GM19328 (cell line): ENCODE data around the gene LIN52.

Experiments
- ATAC-seq: cut with Tn5 transposase; IDR thresholded peaks from one replicate; pipeline ENCODE4 v1.9.1; 2021; ENCODE audit warnings: mild to moderate bottlenecking, moderate library complexity; ENCODE audit not compliant: unreplicated experiment

The LIN52 gene

GRCh38 chr14:74231784-74232183 is 147.0 kb downstream of the LIN52 start:
- ATAC-seq: no peak

GRCh38 chr14:74235017-74235416 is 150.3 kb downstream of the LIN52 start:
- ATAC-seq: no peak

DNA sequence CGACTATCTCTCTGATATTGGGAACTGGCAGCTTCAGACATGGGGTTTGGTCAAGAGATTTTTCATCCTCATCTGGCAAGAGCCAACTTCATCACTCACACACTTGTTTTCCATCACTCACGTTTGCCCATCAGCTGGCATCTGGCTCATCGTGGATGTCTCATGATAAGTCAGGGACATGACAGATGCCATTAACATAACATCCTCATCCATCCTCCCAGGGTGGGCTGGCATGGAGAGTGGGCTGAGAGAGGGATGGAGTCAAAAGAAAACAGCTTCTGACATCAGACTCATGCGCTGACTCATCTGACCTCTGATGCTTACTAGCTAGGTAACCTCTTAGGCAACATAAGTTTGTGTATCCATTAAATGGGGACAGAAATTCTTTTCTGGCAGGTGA is 152.7 kb downstream of the LIN52 start:
- ATAC-seq: no peak

GRCh38 chr14:74238974-74239847 is 154.5 kb downstream of the LIN52 start, which contains the start of gene VSX2:
Gene VSX2 (plus strand): TSS chr14:74239449. CDS start chr14:74239562, 113 bp downstream.
- ATAC-seq: no peak

- ATAC-seq: no peak
Measured at GRCh38 chr14:74239848-74240793, 155.4 kb downstream of the LIN52 start.

DNA sequence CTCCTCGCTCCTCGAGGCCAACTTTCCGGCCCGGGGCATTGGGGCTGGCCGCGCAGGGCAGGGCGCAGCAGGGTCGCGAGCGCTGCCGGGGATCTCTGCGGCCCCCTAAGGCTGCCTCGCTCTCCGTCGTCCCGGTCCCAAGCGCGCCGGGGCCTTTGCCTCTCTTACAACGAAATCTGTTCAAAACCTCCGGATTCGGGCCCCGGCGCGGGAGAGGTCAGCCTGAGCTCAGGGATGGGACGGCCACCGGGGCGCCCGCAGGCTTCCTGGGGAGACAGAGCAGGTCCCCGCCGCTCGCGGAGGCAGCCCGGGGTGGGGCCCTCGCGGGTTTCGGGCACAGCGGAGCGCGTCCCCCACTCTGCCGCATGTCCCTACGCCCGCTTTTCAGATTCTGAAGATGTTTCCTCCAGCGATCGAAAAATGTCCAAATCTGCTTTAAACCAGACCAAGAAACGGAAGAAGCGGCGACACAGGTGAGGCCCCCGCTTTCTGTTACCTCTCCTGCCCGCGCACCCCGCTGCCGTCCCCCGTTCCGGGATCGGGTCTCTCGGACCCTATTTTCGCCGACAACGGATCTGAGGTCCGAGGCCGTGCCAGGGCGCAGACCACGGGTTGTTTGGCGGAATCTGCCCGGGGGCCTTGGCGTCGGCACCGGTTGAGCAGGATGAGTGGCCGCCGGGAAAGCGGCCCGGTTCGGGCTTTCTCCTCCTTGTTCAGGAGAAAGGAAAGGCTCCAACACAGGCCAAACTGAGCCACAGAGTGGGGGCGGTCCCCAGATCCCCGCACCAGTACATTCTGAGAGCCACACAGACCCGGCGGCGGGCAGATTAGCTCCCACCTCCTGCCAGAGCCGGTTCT is 156.3 kb downstream of the LIN52 start:
- ATAC-seq: no peak

GRCh38 chr14:74241652-74242017 is 156.9 kb downstream of the LIN52 start:
- no peak for ATAC-seq

- ATAC-seq: no peak
Measured at GRCh38 chr14:74242021-74242779, 157.4 kb downstream of the LIN52 start.

GRCh38 chr14:74242780-74243042 is 158.0 kb downstream of the LIN52 start:
- no peak for ATAC-seq

GRCh38 chr14:74243051-74243450 is 158.3 kb downstream of the LIN52 start:
- no peak for ATAC-seq

- ATAC-seq: no peak
Measured at GRCh38 chr14:74244115-74244514, 159.4 kb downstream of the LIN52 start.

DNA sequence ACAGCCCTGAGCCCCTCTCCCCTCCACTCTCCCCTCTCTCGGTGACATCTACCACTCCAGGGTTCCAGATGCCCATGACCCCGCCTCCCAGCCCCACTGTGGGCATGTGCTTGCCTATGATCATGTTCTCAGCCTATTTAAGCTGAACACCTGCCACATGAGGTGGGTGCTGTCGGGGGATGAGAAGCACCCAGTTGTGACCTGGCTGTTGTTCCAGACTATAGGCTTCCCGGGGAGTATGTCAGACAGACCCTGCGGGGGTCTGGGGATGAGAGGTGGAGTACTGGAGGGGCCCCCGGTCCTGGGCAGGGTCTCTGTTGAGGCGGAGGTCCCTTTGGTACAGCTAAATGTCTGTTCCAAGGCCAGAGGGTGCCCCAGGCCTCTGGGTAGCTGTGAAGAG is 160.5 kb downstream of the LIN52 start:
- no peak for ATAC-seq

DNA sequence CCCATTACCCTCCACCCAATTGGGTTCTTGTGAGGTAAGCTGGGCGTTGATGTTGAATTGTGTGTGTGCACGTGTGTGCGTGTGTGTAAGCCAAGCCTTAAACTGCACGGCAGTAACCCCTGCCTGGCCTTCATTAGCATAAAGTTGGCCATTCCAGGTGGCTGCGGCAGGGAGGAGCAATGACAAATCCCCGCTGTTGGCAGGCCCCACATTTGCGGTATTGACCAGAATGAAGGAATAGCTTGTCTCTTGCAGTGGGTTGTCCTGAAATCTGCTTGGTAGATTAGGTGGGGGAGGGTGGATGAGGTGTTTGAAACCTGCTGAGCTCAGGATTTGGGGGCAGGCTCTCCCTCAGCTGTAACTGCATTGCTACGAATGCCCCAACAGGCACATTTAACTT is 161.8 kb downstream of the LIN52 start:
- ATAC-seq: no peak

GRCh38 chr14:74248017-74248416 is 163.3 kb downstream of the LIN52 start:
- no peak for ATAC-seq

DNA sequence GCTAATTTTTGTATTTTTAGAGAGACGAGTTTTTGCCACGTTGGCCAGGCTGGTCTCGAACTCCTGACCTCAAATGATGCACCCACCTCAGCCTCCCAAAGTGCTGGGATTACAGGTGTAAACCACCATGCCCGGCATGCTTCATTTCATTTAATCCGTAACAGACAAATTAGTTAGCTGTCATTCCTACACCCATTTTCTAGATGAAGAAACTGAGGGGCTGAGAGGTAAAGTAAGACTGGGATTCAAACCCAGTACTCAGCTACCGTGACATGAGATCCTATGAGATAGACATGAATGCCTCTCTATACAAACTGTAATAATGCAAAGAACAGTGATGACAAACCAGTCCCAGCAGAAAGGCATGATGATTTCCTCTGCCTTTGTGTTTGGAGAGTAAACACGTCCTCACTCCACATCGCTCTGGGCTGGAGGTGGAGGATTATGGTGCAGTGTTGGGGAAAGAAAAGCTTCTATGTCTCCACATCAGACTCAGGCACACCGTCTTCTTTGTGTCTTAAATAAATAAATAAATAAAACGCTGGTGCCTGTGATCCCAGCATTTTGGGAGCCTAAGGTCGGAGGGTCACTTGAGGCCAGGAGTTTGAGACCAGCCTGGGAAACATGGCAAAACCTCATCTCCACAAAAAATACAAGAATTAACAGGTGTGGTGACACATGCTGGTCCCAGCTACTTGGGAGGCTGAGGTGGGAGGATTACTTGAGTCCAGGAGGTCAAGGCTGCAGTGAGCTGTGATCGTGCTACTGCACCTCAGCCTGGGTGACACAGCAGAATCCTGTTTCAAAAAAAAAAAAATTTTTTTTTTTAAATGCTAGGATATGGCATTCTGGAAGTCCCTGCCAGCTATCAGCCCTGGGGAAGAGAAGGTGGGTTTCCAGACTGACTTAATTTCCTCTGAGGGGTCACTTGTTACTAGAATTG is 164.9 kb downstream of the LIN52 start:
- no peak for ATAC-seq
